ENCODE data around the gene PI16. TPM values are rescaled to one million over a fixed set of nuclear protein-coding genes. Genes with fewer than 3 reads are reported as not detected.

Gene PI16
- polyA plus RNA-seq, 3 donors, result 0.22 TPM; not detected in 2

DNA sequence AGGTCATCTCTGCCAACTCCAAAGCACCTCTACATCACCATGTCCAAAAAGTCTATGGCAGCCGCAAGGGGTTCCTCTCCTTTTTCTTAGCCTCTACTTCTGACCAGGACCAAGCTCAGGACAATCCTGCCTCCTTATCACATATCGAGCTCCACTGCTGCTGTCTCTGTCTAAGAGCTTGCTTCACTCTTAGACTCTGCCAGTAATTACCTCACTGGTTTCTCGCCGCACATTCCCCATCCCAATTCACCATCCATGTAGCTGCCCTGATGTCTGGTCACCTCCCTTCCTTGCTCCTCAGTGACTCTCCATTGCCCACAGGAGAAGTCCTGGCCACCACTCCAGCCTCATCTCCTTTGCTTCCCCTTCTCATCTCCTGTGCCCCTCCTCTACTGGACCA, 24.1 kb upstream of the PI16 start:
- peaks cover 4 to 10% (median 8%) of the 10 kb centered on the region in 3 donors for H3K27me3 Mint-ChIP-seq (ENCODE audit: low read depth in 3 of 3)
- H3K27ac Mint-ChIP-seq, result peak overlapping the region in 1 of 7 donors; percentile 24
- no peak overlapping the region for H3K4me3 ChIP-seq (replicated peaks in 1 of 3; ENCODE audit: low read depth in 2 of 3, low read length in 3 of 3)

GRCh38 chr6:36933102-36933501, 21.4 kb upstream of the PI16 start:
- peaks cover 0 to 7% of the 10 kb centered on the region in 2 donors for H3K36me3 Mint-ChIP-seq
- no peak overlapping the region for H3K4me3 ChIP-seq (replicated peaks in 1 of 3; ENCODE audit: low read depth in 2 of 3, low read length in 3 of 3)
- H3K27me3 ChIP-seq (ENCODE audit: control insufficient read depth in 2 of 2, insufficient read depth in 2 of 2, low read length in 2 of 2), result peaks cover 0 to 2% of the 10 kb centered on the region in 2 donors
- H3K4me1 ChIP-seq (ENCODE audit: control insufficient read depth in 1 of 2, insufficient read depth in 2 of 2, low read length in 2 of 2), result no peaks in the 10 kb centered on the region
- H3K36me3 ChIP-seq (replicated peaks in 1 of 2; ENCODE audit: control insufficient read depth in 1 of 2, insufficient read depth in 2 of 2, low read length in 2 of 2), result no peaks in the 10 kb centered on the region
- no peak overlapping the region for H3K4me2 ChIP-seq (replicated peaks; ENCODE audit: extremely low read depth, low read length, poor library complexity, severe bottlenecking)
- intact Hi-C loops (cut with micrococcal nuclease), result no loop called here
- peaks cover 7 to 15% (median 10%) of the 10 kb centered on the region in 3 donors for H3K27me3 Mint-ChIP-seq (ENCODE audit: low read depth in 3 of 3)
- H3K4me3 Mint-ChIP-seq, result no peak overlapping the region
- no peak overlapping the region for H3K27ac ChIP-seq (ENCODE audit: low read depth in 1 of 2, low read length in 2 of 2)
- H3K4me1 Mint-ChIP-seq, result no peaks in the 10 kb centered on the region
- no CpG with 5 or more reads among the region's 2 CpGs for WGBS (ENCODE audit: insufficient coverage)
- no peaks in the 10 kb centered on the region for H3K79me2 ChIP-seq (ENCODE audit: insufficient read depth, low read length)
- no peak overlapping the region for H3K27ac Mint-ChIP-seq
- H2AFZ ChIP-seq (ENCODE audit: insufficient read depth, low read depth, low read length, poor library complexity, severe bottlenecking), result no peak overlapping the region
- no peaks in the 10 kb centered on the region for H4K20me1 ChIP-seq (ENCODE audit: insufficient read depth, low read length)
- no peaks in the 10 kb centered on the region for H3K9me3 ChIP-seq (replicated peaks in 1 of 2; ENCODE audit: control insufficient read depth in 1 of 2, insufficient read depth in 1 of 2, low read length in 2 of 2)
- no peaks in the 10 kb centered on the region for H3K9me3 Mint-ChIP-seq
- DNase-seq, result no peak
- TF ChIP-seq, protein P1, sequence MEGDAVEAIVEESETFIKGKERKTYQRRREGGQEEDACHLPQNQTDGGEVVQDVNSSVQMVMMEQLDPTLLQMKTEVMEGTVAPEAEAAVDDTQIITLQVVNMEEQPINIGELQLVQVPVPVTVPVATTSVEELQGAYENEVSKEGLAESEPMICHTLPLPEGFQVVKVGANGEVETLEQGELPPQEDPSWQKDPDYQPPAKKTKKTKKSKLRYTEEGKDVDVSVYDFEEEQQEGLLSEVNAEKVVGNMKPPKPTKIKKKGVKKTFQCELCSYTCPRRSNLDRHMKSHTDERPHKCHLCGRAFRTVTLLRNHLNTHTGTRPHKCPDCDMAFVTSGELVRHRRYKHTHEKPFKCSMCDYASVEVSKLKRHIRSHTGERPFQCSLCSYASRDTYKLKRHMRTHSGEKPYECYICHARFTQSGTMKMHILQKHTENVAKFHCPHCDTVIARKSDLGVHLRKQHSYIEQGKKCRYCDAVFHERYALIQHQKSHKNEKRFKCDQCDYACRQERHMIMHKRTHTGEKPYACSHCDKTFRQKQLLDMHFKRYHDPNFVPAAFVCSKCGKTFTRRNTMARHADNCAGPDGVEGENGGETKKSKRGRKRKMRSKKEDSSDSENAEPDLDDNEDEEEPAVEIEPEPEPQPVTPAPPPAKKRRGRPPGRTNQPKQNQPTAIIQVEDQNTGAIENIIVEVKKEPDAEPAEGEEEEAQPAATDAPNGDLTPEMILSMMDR (IDR thresholded peaks at IDR 0.05), result no peak
- no peak overlapping the region for H3K9ac ChIP-seq (ENCODE audit: insufficient read depth, low read length, poor library complexity, severe bottlenecking)

More for the DNA sequence above, 24.1 kb upstream of the PI16 start:
- TF ChIP-seq, protein P1 (IDR thresholded peaks at IDR 0.05), result no peak
- Histone ChIP-seq H4K20me1 (ENCODE audit: insufficient read depth, low read length) (no peaks in the 10 kb centered on the region), H3K4me1 (ENCODE audit: control insufficient read depth in 1 of 2, insufficient read depth in 2 of 2, low read length in 2 of 2) (no peaks in the 10 kb centered on the region), H3K36me3 (replicated peaks in 1 of 2; ENCODE audit: control insufficient read depth in 1 of 2, insufficient read depth in 2 of 2, low read length in 2 of 2) (peaks cover 3 to 19% of the 10 kb centered on the region in 2 donors), H3K27me3 (ENCODE audit: control insufficient read depth in 2 of 2, insufficient read depth in 2 of 2, low read length in 2 of 2) (peaks cover 0 to 2% of the 10 kb centered on the region in 2 donors), H2AFZ (ENCODE audit: insufficient read depth, low read depth, low read length, poor library complexity, severe bottlenecking) (no peak overlapping the region), H3K4me2 (replicated peaks; ENCODE audit: extremely low read depth, low read length, poor library complexity, severe bottlenecking) (no peak overlapping the region), H3K9me3 (replicated peaks in 1 of 2; ENCODE audit: control insufficient read depth in 1 of 2, insufficient read depth in 1 of 2, low read length in 2 of 2) (no peaks in the 10 kb centered on the region), H3K9ac (ENCODE audit: insufficient read depth, low read length, poor library complexity, severe bottlenecking) (no peak overlapping the region), H3K79me2 (ENCODE audit: insufficient read depth, low read length) (no peaks in the 10 kb centered on the region), H3K27ac (ENCODE audit: low read depth in 1 of 2, low read length in 2 of 2) (no peak overlapping the region)
- Mint-ChIP-seq H3K4me3 (no peak overlapping the region), H3K9me3 (no peaks in the 10 kb centered on the region), H3K36me3 (peaks cover 20 to 25% of the 10 kb centered on the region in 2 donors), H3K4me1 (no peaks in the 10 kb centered on the region)
- WGBS (ENCODE audit: insufficient coverage), result 98% methylated on average over 4 of the region's 4 CpGs
- intact Hi-C loops (cut with micrococcal nuclease), result no loop called here
- no peak for DNase-seq

Measured in CD14-positive monocyte (primary cell).